Measurements from ENCODE around the gene LSM10. TPM values are rescaled to one million over a fixed set of nuclear protein-coding genes. Genes with fewer than 3 reads are reported as not detected.

Gene LSM10
- total and polyA plus RNA-seq, 2 donors (not counting 3 experiments of a cell fraction or from before 2014, with no cell fraction given): 38.2 to 76.9 TPM

DNA sequence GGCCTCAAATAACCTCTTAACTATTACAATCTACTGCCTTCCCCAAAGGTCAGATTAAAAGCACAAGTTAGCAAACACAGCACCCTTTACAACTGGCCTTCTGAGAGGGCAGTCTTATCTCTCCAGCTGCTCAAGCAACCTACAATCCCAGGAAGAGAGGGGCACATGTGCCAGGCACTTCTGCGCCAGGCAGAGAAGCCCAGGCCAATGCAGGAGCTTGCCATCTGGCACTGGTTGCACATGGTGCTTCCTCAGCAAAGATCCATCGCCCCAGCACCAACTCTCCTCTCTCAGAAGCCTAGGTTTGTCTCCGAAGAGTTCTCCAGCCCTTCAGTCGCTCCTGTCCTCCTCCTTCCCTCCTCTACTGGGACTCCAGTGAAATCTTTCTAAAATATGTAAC is 14.5 kb downstream of the LSM10 start:
- BruUV-seq (replicated peaks): no TSS peak
- H3K4me2 ChIP-seq (ENCODE audit: insufficient read depth, low read length): no peak overlapping the region
- H3K79me2 ChIP-seq (ENCODE audit: control insufficient read depth, insufficient read depth, low read length): peaks cover 63% of the 10 kb centered on the region
- no peaks in the 10 kb centered on the region for H4K20me1 ChIP-seq (replicated peaks; ENCODE audit: control insufficient read depth, extremely low read depth, insufficient read depth, low read length)
- H3K27ac ChIP-seq (ENCODE audit: insufficient read depth, low read depth, low read length): no peak overlapping the region
- H3K9me1 ChIP-seq (replicated peaks; ENCODE audit: control insufficient read depth, extremely low read depth, insufficient read depth, low read length): no peaks in the 10 kb centered on the region
- no peak for TF ChIP-seq POLR2A (IDR thresholded peaks at IDR 0.05; ENCODE audit: low read depth, low read length)
- TF ChIP-seq, protein P1, sequence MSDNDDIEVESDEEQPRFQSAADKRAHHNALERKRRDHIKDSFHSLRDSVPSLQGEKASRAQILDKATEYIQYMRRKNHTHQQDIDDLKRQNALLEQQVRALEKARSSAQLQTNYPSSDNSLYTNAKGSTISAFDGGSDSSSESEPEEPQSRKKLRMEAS (IDR thresholded peaks at IDR 0.05; ENCODE audit: insufficient read depth, insufficient read length): no peak
- TF ChIP-seq JUN (IDR thresholded peaks at IDR 0.05; ENCODE audit: borderline replicate concordance, insufficient read depth, insufficient read length, low read depth): no peak
- no peak for TF ChIP-seq POLR2AphosphoS5 (IDR thresholded peaks at IDR 0.05; ENCODE audit: insufficient read depth, low read depth, low read length)
- no peak for TF ChIP-seq EZH2 (IDR thresholded peaks at IDR 0.05; ENCODE audit: borderline replicate concordance, low read depth, low read length, severe bottlenecking)
- TF ChIP-seq MYC (IDR thresholded peaks at IDR 0.05; ENCODE audit: low read depth, low read length): no peak
- TF ChIP-seq FOS (IDR thresholded peaks at IDR 0.05; ENCODE audit: borderline replicate concordance, insufficient read depth, low read length): no peak
- TF ChIP-seq, protein P2, sequence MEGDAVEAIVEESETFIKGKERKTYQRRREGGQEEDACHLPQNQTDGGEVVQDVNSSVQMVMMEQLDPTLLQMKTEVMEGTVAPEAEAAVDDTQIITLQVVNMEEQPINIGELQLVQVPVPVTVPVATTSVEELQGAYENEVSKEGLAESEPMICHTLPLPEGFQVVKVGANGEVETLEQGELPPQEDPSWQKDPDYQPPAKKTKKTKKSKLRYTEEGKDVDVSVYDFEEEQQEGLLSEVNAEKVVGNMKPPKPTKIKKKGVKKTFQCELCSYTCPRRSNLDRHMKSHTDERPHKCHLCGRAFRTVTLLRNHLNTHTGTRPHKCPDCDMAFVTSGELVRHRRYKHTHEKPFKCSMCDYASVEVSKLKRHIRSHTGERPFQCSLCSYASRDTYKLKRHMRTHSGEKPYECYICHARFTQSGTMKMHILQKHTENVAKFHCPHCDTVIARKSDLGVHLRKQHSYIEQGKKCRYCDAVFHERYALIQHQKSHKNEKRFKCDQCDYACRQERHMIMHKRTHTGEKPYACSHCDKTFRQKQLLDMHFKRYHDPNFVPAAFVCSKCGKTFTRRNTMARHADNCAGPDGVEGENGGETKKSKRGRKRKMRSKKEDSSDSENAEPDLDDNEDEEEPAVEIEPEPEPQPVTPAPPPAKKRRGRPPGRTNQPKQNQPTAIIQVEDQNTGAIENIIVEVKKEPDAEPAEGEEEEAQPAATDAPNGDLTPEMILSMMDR (IDR thresholded peaks at IDR 0.05; ENCODE audit: extremely low read depth in 1 of 2, insufficient read depth in 1 of 2, low read depth in 1 of 2, low read length in 2 of 2): no peak
- no peak for TF ChIP-seq GATA2 (IDR thresholded peaks at IDR 0.05; ENCODE audit: insufficient read depth, insufficient read length, low read depth, low read length)
- H3K27me3 ChIP-seq (ENCODE audit: control insufficient read depth in 2 of 2, insufficient read depth in 2 of 2, low read length in 2 of 2): no peaks in the 10 kb centered on the region
- no peak for FAIRE-seq
- no peak overlapping the region for H3K9ac ChIP-seq (replicated peaks; ENCODE audit: extremely low read depth, insufficient read depth, low read length)
- intact Hi-C loops (cut with micrococcal nuclease): no loop called here
- H2AFZ ChIP-seq (ENCODE audit: low read depth, low read length): no peak overlapping the region
- dilution Hi-C loops (cut with MboI; ENCODE audit: extremely low pct_ligation_motif_present, low sequenced_read_pairs): no loop called here
- ChIA-PET POLR2A (interaction anchor here (0.6 kb wide), 1 partner anchor 16 kb away, joined by 4 read pairs; no protein-coding TSS in a partner anchor), CTCF (interaction anchor here (1.4 kb wide), 2 partner anchors 14 to 40 kb away, joined by 5 to 6 read pairs; no protein-coding TSS in a partner anchor)
- no peak for DNase-seq (ENCODE audit: low read depth, low spot score)
- no peak overlapping the region for H3K4me3 ChIP-seq (replicated peaks in 1 of 3; ENCODE audit: insufficient read depth in 1 of 3, low read depth in 1 of 3, low read length in 3 of 3)
- H3K36me3 ChIP-seq (ENCODE audit: control insufficient read depth in 2 of 2, extremely low read depth in 1 of 2, insufficient read depth in 2 of 2, low read length in 2 of 2): no peaks in the 10 kb centered on the region
- H3K4me1 ChIP-seq (ENCODE audit: control insufficient read depth, extremely low read depth, insufficient read depth, low read length): peaks cover 26% of the 10 kb centered on the region
- no peaks in the 10 kb centered on the region for H3K9me3 ChIP-seq (replicated peaks; ENCODE audit: control insufficient read depth, insufficient read depth, low read length)

Measured in endothelial cell of umbilical vein (primary cell).